AG04450 (cell line): ENCODE results near the gene COL27A1. TPM values are rescaled to one million over a fixed set of nuclear protein-coding genes. Genes with fewer than 3 reads are reported as not detected.

ENCODE experiments used
- CTCF ChIA-PET: fragments of 300-600, 350-600 bp; formaldehyde crosslinking; extraction: SDS; loops from one replicate; lab custom pipeline; 2022; ENCODE audit warnings: antibody characterized with exemption, inconsistent platforms; lab: Charles Lee
- POLR2A ChIA-PET: fragments of 350-600 bp; formaldehyde crosslinking; extraction: SDS; loops from one replicate; lab custom pipeline; 2021; ENCODE audit warnings: antibody characterized with exemption, inconsistent platforms; lab: Yijun Ruan, JAX
- DNase-seq: peaks from one replicate; pipeline ENCODE4 v3.0.0-alpha.2; 2011; ENCODE audit warnings: low read depth, low spot score
- H3K27ac ChIP-seq: one replicate; pipeline ENCODE4 v1.5.1; 2012; ENCODE audit warnings: low read depth, low read length, control low read depth
- H3K27me3 ChIP-seq: one replicate; pipeline ENCODE4 v1.6.0; 2012; ENCODE audit warnings: low read length; ENCODE audit not compliant: control insufficient read depth, insufficient read depth
- H3K4me3 ChIP-seq: 2 replicates; pipeline ENCODE4 v1.5.1; 2011; ENCODE audit warnings: mild to moderate bottlenecking, low read depth, low read length, control low read depth
- H3K9me3 ChIP-seq: 2 replicates; pipeline ENCODE4 v1.5.1; 2012; ENCODE audit warnings: low read length; ENCODE audit not compliant: control insufficient read depth, insufficient read depth
- CTCF ChIP-seq: IDR thresholded peaks from 2 replicates; pipeline ENCODE4 v1.5.1; 2011; ENCODE audit warnings: low read depth, low read length, control low read depth, inconsistent platforms
- polyA plus RNA-seq: library from polyadenylated mRNA; depleted of rRNA; stranded (reverse); fragments of >200 nt; gene quantifications from 2 replicates; pipeline ENCODE4 v1.2.3, GENCODE V29; 2011

The COL27A1 gene
- polyA plus RNA-seq, 1 experiment = 8.5 TPM

GRCh38 chr9:114153761-114154599 lies 1.4 kb upstream of the COL27A1 start:
- ChIA-PET POLR2A (interaction anchor here (0.7 kb wide), 1 partner anchor 134 kb away, joined by 3 read pairs; no protein-coding TSS in a partner anchor), CTCF (interaction anchor here (0.6 to 4.1 kb wide), 19 partner anchors 11 to 1309 kb away, joined by 3 to 56 read pairs (median 6); no protein-coding TSS in a partner anchor)
- peak; percentile 61 for TF ChIP-seq CTCF
- peak overlapping the region; percentile 51 for H3K4me3 ChIP-seq
- DNase-seq = no peak
- H3K9me3 ChIP-seq = no peaks in the 10 kb centered on the region
- H3K27me3 ChIP-seq = peaks cover 16% of the 10 kb centered on the region
- H3K27ac ChIP-seq = no peak overlapping the region

GRCh38 chr9:114154600-114155102 lies 686 bp upstream of the COL27A1 start:
- TF ChIP-seq CTCF = no peak
- H3K27me3 ChIP-seq = peaks cover 12% of the 10 kb centered on the region
- CTCF ChIA-PET = interaction anchor here (0.6 to 4.1 kb wide), 28 partner anchors 9 to 154 kb away, joined by 3 to 56 read pairs (median 4); no protein-coding TSS in a partner anchor
- no peaks in the 10 kb centered on the region for H3K9me3 ChIP-seq
- no peak overlapping the region for H3K27ac ChIP-seq
- no peak for DNase-seq
- H3K4me3 ChIP-seq = peak overlapping the region; percentile 51
- POLR2A ChIA-PET = interaction anchor here (1.3 kb wide), 1 partner anchor 15 kb away, joined by 4 read pairs; no protein-coding TSS in a partner anchor

GRCh38 chr9:114155995-114156656 lies 789 bp downstream of the COL27A1 start:
- Histone ChIP-seq H3K4me3 (peak overlapping the region; percentile 76), H3K9me3 (no peaks in the 10 kb centered on the region), H3K27ac (peak overlapping the region; percentile 47), H3K27me3 (peaks cover 11% of the 10 kb centered on the region)
- DNase-seq = no peak
- ChIA-PET CTCF (interaction anchor here (0.7 to 4.1 kb wide), 15 partner anchors 13 to 149 kb away, joined by 3 to 56 read pairs (median 9); no protein-coding TSS in a partner anchor), POLR2A (interaction anchor here (0.7 to 1.5 kb wide), 6 partner anchors 13 to 1345 kb away, joined by 3 to 7 read pairs (median 4); no protein-coding TSS in a partner anchor)
- TF ChIP-seq CTCF = no peak

- ChIA-PET POLR2A (interaction anchor here (0.6 to 1.5 kb wide), 6 partner anchors 18 to 1345 kb away, joined by 3 to 7 read pairs (median 3); no protein-coding TSS in a partner anchor), CTCF (interaction anchor here (0.8 to 4.1 kb wide), 4 partner anchors 47 to 135 kb away, joined by 3 to 56 read pairs (median 7); no protein-coding TSS in a partner anchor)
- peak overlapping the region; percentile 76 for H3K4me3 ChIP-seq
- H3K27ac ChIP-seq = peak overlapping the region; percentile 47
- peaks cover 9% of the 10 kb centered on the region for H3K27me3 ChIP-seq
- peak; percentile 68 for DNase-seq
- H3K9me3 ChIP-seq = no peaks in the 10 kb centered on the region
- TF ChIP-seq CTCF = peak; percentile 29; the same call in 1 of the 2 replicates
These were observed 1.5 kb downstream of the COL27A1 start for GRCh38 chr9:114156657-114157421.
